Right hindlimb (tissue), 1 donor: Measurements from ENCODE around the gene C1orf115.
"Not testable (repeated sequence)": the region's sequence is repeated elsewhere in the genome, so short reads cannot be mapped to it uniquely, and the experiment has no call there.

Experiments
- DNase-seq: peaks from one replicate; pipeline ENCODE4 v3.0.0-alpha.2; 2018

The C1orf115 gene

GRCh38 chr1:220690140-220691052 is at the start of gene C1orf115:
TSS of gene C1orf115 (plus strand) at chr1:220690363. CDS start at chr1:220690403, 40 bp downstream.
- peak; percentile 72 for DNase-seq

GRCh38 chr1:220642285-220642684 is 47.9 kb upstream of the C1orf115 start:
- no peak for DNase-seq

GRCh38 chr1:220652995-220653394 is 37.2 kb upstream of the C1orf115 start:
- DNase-seq: no peak

GRCh38 chr1:220655509-220655908 is 34.7 kb upstream of the C1orf115 start:
- DNase-seq: no peak

GRCh38 chr1:220655961-220656740 is 34.0 kb upstream of the C1orf115 start:
- DNase-seq: no peak

GRCh38 chr1:220666349-220666748 is 23.8 kb upstream of the C1orf115 start:
- no peak for DNase-seq

GRCh38 chr1:220669005-220669404 is 21.2 kb upstream of the C1orf115 start:
- no peak for DNase-seq

GRCh38 chr1:220670365-220670764 is 19.8 kb upstream of the C1orf115 start:
- no peak for DNase-seq

GRCh38 chr1:220673921-220674320 is 16.2 kb upstream of the C1orf115 start:
- no peak for DNase-seq

- DNase-seq: no peak
These were observed 12.9 kb upstream of the C1orf115 start for GRCh38 chr1:220677251-220677650.

GRCh38 chr1:220680085-220680687 is 10.0 kb upstream of the C1orf115 start:
- DNase-seq: no peak

GRCh38 chr1:220681220-220681880 is 8.8 kb upstream of the C1orf115 start:
- DNase-seq: no peak

GRCh38 chr1:220682901-220683576 is 7.1 kb upstream of the C1orf115 start:
- no peak for DNase-seq

GRCh38 chr1:220683716-220684115 is 6.4 kb upstream of the C1orf115 start:
- DNase-seq: not testable (repeated sequence)

GRCh38 chr1:220684890-220685289 is 5.3 kb upstream of the C1orf115 start:
- DNase-seq: no peak

GRCh38 chr1:220685879-220686278 is 4.3 kb upstream of the C1orf115 start:
- DNase-seq: no peak

GRCh38 chr1:220687809-220688208 is 2.4 kb upstream of the C1orf115 start:
- no peak for DNase-seq

- DNase-seq: no peak
These were observed 497 bp upstream of the C1orf115 start for GRCh38 chr1:220689666-220690065.

- no peak for DNase-seq
These were observed 1.0 kb downstream of the C1orf115 start for GRCh38 chr1:220691053-220691684.

GRCh38 chr1:220692436-220693228 is 2.5 kb downstream of the C1orf115 start:
- no peak for DNase-seq

- DNase-seq: no peak
These were observed 4.8 kb downstream of the C1orf115 start for GRCh38 chr1:220694866-220695382.
